HG03175 (cell line): ENCODE results near the gene IGFL4.
"Not testable (repeated sequence)": the region's sequence is repeated elsewhere in the genome, so short reads cannot be mapped to it uniquely, and the experiment has no call there.

Experiments used
- ATAC-seq: cut with Tn5 transposase; IDR thresholded peaks from one replicate; pipeline ENCODE4 v1.9.1; 2021; ENCODE audit warnings: mild to moderate bottlenecking, moderate library complexity; ENCODE audit not compliant: unreplicated experiment

The IGFL4 gene

DNA sequence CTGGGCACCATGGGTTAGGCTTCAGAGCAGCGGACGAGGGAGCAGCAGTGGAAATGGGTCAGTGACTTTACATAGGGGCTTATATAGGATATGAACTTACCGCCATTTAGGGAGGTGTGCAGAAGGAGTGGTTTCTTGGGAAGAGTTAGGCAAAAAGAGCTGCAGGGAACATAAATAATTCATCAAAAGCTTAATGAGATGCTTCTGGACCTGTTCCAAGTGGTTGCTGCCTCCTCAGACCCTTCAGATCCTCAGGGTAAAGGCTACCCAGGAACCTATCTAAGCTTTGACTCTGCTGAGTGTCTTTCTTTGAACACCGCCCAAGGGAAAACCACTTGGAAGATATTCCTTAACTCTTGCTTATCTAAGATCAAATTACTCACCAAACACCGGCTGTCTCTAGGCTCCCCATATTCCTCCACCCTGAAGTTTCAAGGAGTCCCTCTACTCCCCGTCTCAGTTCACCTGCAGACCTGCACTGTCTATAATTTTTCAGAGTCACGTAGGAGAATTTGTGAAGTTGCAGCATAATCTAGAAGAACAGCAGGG, at the start of gene IGFL4:
Gene IGFL4, minus strand, starts transcription at position 51 of the 549 bp plus-strand sequence. Its CDS starts 40 bp downstream, at position 11.
- no peak for ATAC-seq

- ATAC-seq: no peak
These were observed 49.6 kb upstream of the IGFL4 start for GRCh38 chr19:46090444-46090843.

DNA sequence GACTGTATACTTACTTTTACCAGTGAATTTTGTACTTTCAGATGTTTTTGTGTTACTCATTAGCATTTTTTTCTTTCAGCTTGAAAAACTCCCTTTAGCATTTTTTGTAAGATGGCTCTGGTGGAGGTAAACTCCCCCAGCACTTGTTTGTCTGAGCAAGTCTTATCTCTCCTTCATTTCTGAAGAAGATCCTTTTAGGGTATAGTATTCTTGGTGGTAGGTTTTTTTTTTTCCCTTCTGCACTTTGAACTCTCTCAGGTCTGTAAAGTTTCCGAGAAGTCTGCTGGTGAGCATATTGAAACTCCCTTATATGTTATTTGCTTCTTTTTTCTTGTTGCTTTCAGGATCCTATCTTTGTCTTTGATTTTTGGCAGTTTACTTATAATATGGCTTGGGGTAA, 48.6 kb upstream of the IGFL4 start:
- no peak for ATAC-seq

GRCh38 chr19:46088101-46088500, 47.3 kb upstream of the IGFL4 start:
- ATAC-seq: no peak

- ATAC-seq: no peak
These were observed 45.1 kb upstream of the IGFL4 start for GRCh38 chr19:46085888-46086287.

DNA sequence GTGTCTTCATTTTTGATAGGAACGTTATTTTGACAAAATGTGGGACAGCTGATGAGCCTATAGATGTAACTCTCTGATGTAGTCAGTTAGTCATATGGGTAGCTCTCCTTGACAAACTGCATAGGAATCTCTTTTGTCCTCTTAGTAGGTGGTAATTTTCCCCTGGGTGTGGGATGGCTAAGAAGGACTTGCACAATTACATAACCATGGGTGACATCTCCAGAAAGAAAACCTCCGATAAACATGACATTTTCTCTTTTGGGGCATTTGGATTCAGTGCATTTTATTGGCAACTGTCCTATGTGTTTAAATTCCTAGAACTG, 41.9 kb upstream of the IGFL4 start:
- ATAC-seq: no peak

DNA sequence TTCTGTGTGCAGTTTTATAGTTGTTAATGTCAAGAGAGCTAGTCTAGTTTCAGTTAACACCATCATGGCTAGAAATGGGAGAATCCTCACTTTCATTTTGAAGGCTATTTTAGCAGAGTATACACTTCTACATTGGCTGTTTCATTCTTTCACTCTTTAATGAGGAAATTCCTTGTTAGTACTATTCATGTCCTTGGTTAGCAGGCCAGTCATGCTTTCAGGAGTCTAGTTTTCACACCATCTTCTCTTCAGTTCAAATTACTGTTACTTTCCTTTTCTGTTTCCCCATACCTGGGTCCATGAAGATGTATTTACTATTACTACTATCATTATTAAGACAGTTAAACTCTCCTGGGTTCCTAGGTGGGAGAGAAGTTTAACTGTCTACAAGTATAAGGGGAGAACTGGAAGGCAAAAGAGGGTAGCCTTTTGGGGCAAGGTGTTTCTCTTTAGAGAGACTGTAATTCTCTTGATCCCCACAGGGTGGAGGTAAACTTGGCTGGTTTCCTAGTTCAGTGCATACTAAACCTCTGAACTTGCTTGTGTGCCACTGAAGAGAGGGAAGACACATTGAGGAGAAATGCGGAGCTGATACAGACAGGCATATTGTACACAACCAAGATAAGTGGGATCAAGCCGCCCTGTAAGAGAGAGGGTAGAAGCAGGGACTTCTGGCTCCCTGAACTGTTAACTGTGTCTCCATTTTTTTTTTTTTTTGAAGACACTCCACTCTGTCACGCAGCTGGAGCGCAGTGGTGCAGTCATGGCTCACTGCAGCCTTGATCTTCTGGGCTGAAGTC, 41.3 kb upstream of the IGFL4 start:
- ATAC-seq: no peak

- ATAC-seq: no peak
These were observed 39.8 kb upstream of the IGFL4 start for GRCh38 chr19:46080561-46080960.

GRCh38 chr19:46079576-46079975, 38.8 kb upstream of the IGFL4 start:
- ATAC-seq: no peak

DNA sequence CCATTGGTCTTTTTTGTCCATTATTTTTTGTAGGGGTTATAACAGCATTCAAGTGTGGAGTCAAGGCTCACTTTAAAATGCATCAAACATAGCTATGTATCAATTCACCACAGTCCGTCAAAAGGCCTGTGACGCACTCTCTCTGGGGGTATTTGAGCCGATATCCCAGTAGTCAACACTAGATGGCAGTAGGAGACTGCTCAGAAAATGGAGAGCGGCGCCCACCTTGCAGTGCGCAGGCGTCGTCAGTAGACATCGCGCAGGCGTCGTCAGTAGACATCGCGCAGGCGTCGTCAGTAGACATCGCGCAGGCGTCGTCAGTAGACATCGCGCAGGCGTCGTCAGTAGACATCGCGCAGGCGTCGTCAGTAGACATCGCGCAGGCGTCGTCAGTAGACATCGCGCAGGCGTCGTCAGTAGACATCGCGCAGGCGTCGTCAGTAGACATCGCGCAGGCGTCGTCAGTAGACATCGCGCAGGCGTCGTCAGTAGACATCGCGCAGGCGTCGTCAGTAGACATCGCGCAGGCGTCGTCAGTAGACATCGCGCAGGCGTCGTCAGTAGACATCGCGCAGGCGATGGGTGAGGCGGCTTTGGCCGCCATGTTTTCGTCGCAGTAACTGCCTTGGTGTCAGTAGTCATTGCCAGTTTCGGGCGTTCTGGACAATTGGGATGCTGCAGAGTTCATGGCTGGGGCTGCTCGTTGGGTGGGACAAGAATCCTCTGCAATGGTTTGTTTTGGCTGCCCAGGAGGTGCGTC, 38.0 kb upstream of the IGFL4 start:
- ATAC-seq: not testable (repeated sequence)

DNA sequence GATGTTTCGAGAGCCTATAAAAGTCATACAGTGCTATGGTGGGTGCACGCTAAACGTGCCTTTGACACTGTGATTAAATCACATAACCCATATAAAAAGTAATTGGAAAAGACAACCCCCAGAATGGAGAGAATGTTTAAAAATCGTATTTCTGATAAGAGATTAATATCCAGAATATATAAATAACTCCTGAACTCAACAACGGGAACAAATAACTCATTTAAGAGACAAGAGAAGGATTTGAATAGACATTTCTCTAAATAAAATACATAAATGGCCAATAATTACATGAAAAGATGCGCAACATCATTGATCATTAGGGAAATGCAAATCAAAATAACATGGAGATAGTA, 37.0 kb upstream of the IGFL4 start:
- ATAC-seq: no peak

GRCh38 chr19:46076951-46077814, 36.4 kb upstream of the IGFL4 start:
- ATAC-seq: no peak

DNA sequence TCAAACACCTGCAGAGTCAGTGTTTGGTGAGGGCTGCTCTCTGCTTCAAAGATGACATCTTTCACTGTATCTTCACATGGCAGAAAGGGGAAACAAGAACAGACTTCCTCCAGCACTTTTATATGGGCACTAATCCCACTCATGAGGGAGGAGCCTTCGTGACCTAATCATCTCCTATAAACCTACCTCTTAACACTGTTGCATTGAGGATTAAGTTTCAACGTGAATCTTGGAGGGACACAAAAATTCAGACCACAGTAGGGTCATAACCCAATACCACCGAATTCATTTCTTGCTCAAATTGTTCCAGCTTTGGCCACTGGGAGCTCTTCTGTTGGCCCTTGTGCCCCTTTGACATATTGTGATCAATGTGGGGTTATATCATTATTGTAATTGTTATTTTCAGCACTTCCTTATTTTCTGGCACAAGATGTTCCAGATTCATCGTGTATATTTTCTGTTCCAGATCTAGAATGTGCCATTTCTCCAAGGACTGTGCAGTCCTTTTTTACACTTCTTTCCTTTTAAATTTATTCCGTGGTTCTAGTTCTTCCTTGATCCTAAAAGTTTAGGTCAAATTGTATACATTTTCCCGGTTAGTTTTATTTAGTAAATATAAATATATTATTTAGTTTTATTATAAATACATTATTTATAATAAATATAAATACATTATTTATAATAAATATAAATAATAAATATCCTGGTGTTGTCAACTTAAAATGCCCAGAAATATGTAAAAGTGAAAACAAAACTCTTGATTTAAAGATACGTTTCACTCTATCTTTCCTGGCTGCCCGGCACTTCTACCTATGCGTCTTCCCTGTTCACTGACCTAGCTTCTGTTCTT, 35.5 kb upstream of the IGFL4 start:
- no peak for ATAC-seq

GRCh38 chr19:46073268-46073922, 32.6 kb upstream of the IGFL4 start:
- no peak for ATAC-seq

DNA sequence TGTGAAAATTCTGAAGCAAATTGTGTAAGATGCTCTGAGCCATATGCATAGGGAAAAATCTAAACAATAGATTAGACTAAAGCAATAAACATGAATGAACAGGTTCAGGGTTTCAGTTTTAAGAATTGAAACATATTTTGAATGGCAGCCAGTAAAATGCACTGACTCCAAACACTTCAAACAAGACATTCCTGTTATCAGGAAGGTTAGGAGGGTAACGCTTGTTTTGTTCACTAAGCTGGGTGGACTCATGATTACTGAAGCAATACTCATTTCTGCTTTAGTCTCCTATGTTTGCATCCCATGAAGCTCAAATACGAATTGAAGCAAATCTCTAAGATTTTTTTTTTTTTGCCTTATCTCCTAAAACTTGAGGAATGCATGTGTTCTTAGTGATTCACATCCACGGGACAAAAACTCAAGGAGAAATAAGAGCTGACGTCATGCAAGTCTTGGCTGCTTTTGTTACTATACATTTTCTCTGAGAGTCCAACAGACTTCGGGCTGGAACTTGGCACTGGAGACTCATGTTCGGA, 29.1 kb upstream of the IGFL4 start:
- ATAC-seq: no peak

GRCh38 chr19:46068345-46069258, 27.8 kb upstream of the IGFL4 start:
- ATAC-seq: no peak

DNA sequence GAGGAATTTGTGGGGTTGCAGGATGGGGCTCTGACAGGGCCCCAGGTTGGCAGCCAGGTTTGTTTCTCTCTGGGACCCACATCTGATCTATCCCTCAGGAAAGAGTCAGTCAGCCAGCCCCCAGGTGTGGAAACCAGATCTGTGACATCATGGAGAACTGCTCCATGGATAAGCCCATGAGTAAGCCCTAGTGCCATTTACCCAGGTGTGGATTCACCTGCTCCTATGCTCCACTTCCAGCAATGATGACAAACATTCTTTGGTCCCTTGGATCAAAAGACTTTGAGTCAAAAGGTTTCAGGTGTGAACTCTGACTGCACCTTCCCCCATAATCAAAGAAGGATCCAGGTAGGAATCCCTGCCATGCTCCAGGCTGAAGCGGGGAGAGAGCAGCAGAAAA, 26.9 kb upstream of the IGFL4 start:
- ATAC-seq: no peak

- ATAC-seq: no peak
These were observed 25.7 kb upstream of the IGFL4 start for GRCh38 chr19:46066471-46066870.
